Measurements from ENCODE around the gene FOXD4L1. TPM values are rescaled to one million over a fixed set of nuclear protein-coding genes. Genes with fewer than 3 reads are reported as not detected.
"Not testable (repeated sequence)": the region's sequence is repeated elsewhere in the genome, so short reads cannot be mapped to it uniquely, and the experiment has no call there.

Gene FOXD4L1
- 0.08 and 0.24 TPM in 2 replicates for polyA plus RNA-seq (2014; cell fraction: cytosol; rRNA removed)
- 0.24 and 1.2 TPM in 2 replicates for polyA plus RNA-seq (2014; cell fraction: nucleus; rRNA removed)

GRCh38 chr2:113498365-113498764 lies at the start of gene FOXD4L1:
TSS of gene FOXD4L1 (plus strand) at chr2:113498665. CDS start at chr2:113499257, 592 bp downstream.
- not testable (repeated sequence) for DNase-seq (ENCODE audit: low spot score)

DNA sequence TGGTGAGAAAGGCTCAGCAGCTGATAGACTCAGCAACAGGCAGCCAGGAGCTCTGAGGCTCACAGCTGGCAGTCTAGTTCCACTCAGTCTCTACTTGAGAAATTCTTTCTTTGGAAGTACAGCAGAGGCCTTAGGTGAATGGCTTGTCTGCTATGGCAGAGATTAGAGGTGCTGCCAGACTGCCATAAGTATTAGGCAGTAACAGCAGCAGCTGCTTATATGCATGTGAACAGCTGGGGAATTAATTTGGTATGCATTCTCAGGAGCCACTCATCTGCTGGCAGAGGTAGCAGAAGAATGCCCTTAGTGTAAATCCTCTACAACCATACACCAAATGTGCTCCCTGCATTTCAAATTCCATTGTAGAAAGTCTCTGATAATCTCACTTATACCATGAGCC lies 32.7 kb upstream of the FOXD4L1 start:
- not testable (repeated sequence) for DNase-seq (ENCODE audit: low spot score)

GRCh38 chr2:113476688-113477368 lies 21.6 kb upstream of the FOXD4L1 start:
- not testable (repeated sequence) for DNase-seq (ENCODE audit: low spot score)

DNA sequence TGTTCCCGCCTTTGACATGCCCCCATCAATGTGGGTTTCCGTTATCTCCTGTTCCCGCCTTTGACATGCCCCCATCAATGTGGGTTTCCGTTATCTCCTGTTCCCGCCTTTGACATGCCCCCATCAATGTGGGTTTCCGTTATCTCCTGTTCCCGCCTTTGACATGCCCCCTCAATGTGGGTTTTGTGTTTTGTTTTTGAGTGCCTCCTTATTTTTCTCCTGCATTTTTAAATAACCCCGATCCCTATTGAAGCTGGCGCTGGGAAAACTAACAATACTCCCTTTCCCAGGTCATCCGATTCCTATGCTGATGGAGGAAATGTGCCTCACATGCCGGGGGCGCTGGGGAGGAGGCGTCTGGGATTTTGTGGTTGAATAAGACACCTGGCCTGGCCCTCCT lies 1.9 kb upstream of the FOXD4L1 start:
- not testable (repeated sequence) for DNase-seq (ENCODE audit: low spot score)

DNA sequence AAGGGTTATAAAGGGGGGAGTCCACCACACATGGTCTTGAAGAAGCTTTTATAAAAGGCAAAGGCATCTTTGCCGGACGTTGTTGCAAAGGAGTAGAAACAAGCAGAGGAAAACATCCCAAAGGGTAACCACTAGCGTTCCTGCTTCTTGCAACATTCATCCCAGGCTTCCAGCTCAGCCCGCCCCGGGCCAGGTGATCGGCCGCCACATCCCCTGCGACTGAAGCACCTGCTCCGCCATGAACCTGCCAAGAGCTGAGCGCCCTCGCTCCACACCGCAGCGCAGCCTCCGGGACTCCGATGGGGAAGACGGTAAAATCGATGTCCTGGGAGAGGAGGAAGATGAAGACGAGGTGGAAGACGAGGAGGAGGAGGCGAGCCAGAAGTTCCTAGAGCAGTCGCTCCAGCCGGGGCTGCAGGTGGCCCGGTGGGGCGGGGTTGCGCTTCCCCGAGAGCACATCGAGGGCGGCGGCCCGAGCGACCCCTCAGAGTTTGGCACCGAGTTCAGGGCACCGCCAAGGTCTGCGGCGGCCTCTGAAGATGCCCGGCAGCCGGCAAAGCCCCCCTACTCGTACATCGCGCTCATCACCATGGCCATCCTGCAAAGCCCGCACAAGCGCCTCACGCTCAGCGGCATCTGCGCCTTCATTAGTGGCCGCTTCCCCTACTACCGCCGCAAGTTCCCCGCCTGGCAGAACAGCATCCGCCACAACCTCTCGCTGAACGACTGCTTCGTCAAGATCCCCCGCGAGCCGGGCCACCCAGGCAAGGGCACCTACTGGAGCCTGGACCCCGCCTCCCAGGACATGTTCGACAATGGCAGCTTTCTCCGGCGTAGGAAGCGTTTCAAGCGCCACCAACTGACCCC lies 787 bp downstream of the FOXD4L1 start:
- DNase-seq (ENCODE audit: low spot score): not testable (repeated sequence)

DNA sequence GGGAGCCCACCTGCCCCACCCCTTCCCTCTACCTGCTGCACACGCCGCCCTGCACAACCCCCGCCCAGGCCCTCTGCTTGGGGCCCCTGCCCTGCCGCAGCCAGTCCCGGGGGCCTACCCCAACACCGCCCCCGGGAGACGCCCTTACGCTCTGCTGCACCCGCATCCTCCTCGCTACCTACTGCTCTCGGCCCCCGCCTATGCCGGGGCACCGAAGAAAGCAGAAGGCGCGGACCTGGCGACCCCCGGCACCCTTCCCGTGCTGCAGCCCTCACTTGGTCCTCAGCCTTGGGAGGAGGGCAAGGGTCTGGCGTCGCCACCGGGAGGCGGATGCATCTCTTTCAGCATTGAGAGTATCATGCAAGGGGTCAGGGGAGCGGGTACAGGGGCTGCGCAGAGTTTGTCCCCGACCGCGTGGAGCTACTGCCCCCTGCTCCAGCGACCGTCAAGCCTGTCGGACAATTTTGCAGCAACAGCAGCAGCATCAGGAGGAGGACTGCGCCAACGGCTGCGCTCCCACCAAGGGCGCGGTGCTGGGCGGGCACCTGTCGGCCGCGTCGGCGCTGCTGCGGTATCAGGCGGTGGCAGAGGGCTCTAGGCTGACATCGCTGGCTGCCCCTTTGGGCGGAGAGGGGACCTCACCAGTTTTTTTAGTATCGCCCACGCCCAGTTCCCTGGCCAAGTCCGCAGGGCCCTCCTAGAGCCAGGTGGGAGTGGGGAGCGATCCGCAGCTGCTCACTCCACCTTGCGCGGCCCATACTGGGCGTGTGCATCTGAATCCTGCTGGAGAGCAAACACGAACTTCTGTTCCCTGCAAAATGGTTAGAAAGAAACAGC lies 1.6 kb downstream of the FOXD4L1 start:
- DNase-seq (ENCODE audit: low spot score): not testable (repeated sequence)

DNA sequence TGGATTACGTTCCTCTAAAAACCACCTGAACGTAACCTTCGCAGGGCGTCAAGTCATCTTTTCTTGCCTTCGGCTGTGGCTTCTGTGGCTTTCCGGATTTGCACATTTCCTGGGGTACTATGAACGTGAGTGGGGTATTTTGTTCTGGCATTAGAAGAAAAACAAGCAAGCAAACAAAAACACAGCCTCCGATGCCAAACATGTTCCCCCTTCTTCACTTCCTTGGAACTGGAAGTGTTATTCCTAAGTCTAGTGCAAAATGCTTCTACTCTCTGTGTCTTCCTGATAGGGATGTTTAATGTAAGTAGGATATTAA lies 2.2 kb downstream of the FOXD4L1 start:
- not testable (repeated sequence) for DNase-seq (ENCODE audit: low spot score)

DNA sequence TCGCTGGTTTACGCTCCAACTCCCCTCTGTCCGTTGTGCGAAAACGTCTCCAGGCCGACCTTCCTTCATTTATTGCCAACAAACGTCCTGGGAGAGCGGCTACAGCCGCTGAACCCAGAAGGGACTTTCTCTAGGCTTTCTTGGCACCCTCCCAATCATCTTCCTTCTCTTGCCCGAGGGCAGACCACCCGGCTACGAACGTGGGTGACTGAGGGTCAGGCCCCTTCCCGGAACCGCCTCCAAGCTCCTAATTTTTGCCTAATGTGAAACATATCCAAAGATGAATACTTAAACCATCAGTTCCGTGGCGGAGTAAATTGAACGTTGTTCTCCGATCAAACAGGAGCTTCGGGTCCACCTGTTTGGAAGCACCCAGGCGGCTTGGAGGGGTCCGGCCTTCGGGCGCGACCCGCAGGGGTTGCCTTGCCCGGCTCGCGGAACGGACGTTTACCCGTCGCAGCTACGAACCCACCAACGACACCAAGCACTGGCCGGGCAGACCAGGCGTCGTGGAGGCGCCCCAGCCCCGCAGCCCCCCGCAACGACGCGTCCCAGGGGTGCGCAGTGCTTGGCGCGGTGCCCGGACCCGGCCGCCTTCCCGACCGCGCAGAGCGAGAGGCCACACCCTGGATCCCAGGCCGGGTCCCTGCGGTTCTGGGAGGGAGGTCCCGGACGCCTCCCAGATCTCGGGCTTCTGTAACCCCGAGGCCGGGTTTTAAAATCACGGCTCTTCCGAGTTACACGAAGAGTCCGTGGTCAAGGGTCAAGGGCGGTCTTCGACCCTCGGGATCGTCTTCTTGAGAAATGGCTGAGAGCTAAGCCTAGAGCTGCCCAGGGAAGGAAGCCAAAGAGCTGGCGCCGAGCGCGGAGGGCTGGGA lies 4.0 kb downstream of the FOXD4L1 start:
- DNase-seq (ENCODE audit: low spot score): not testable (repeated sequence)

DNA sequence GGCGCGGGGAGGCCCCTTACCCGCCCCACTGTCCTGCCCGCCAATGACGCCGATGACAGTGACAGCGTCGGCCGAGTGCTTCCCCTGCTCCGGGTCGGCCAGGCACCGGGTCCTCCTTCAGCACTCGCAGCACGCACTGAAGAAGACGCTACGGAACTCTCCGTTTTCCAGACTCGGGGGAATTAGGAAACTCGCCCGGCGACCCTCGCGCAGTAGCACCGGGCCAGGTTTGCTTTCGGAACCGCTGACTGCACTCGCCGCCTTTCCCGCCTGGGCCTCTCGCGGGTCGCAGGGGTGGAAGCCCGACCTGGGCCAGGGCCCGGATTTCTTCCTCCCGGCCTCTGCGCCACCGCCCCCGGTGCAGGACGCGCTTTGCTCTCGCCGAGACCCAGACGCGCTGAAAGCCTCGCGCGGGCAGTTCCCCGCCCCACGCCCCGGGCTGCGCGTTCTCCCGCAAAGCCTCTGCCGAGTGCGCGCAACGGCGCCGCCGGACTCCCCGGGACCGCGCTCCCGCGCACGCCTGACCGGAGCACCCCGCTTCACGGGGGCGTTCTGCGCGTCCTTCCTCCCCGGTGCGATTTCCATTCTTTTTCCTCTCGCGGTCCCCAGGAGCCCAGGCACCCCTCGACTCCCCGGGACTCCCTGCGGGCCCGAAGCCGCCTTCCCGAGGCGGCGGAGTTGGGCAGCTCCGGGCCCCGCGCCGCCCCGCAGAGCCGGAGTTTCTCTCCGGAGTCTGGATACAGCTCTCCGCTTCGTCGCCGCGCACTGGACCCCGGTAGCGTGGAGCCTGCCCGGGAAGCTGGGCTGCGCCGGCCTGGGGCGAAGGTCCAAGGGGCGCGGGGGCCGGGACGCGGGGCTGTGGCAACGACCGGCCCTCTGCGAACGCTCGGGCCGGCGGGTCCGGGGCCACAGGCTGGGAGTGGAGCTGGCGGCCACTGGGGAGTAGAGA lies 4.9 kb downstream of the FOXD4L1 start:
- peak; percentile 32 for DNase-seq (ENCODE audit: low spot score)

GRCh38 chr2:113504081-113504480 lies 5.6 kb downstream of the FOXD4L1 start:
- DNase-seq (ENCODE audit: low spot score): not testable (repeated sequence)

GRCh38 chr2:113507394-113508140 lies 9.1 kb downstream of the FOXD4L1 start:
- DNase-seq (ENCODE audit: low spot score): not testable (repeated sequence)

GRCh38 chr2:113508187-113508586 lies 9.7 kb downstream of the FOXD4L1 start:
- DNase-seq (ENCODE audit: low spot score): not testable (repeated sequence)

DNA sequence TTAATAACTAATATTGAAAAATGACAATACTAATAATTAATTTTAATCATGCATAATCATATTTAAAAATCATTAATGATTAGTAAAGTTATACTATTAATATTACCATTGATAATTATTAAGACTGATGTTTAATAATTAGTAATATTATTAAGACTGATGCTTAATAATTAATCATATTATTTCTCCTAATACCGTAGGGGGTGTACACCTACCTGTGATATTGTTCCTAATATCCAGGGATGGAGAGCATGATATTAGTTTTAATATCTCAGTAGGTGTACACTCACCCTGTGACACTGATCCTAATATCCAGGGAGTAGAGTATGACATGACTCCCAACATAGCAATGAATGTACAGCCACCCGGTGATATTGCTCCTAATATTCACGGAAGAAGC lies 12.4 kb downstream of the FOXD4L1 start:
- not testable (repeated sequence) for DNase-seq (ENCODE audit: low spot score)

DNA sequence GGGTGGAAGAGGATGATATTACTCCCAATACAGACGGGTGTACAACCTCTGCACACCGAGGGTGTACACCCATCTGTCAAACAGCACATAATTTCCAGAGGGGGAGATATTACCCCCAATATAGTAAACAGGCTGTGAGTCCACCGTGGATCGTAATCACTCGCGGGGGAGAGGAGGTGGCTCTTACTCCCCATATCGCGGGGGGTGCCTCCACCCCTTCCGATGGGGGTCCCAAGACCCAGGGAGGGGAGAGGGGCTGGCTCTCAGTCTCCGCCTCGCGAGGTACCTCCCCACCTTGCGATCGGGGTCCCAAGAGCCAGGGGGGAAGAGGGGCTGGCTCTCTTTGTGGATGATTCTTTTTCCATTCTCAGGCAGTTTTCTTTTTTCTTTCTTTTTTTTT lies 13.4 kb downstream of the FOXD4L1 start:
- DNase-seq (ENCODE audit: low spot score): not testable (repeated sequence)

DNA sequence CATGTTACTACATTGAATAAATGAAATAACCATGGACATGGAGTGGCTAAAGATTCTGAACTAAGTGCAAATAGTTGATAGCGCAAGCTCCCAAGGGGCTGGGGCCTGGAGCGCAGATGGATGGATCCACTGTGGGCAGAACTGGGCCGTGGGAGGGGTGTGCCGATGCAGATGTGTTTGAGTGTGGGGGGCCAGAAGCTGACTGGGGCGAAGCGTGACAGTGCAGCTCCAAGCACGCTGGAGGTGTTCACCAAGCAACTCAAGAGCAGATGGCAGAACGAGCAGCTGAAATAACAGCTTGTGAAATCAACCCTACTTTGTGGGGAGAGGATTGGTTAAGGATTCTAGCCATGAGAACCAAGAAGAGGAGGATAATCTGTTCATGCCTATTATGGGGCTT lies 17.0 kb downstream of the FOXD4L1 start:
- not testable (repeated sequence) for DNase-seq (ENCODE audit: low spot score)

- DNase-seq (ENCODE audit: low spot score): not testable (repeated sequence)
These were observed 17.5 kb downstream of the FOXD4L1 start for GRCh38 chr2:113515995-113516394.

DNA sequence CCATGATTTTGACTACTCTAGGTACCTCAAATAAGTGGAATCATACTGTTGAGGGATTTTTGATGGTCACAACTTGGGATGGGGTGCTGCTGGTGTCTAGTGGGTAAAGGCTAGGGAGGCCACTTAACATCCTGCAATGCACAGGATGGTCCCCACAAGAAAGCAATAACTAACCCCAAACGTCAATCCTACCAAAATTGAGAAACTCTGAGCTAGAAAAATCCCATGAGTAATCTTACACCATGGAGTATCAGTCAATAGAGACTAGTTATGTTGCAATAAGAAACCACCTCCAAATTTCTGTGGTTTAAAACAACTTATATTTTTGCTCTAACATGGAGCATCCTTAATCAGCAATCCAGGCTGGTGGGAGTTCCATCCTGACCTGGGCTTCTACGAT lies 18.6 kb downstream of the FOXD4L1 start:
- DNase-seq (ENCODE audit: low spot score): not testable (repeated sequence)

- DNase-seq (ENCODE audit: low spot score): not testable (repeated sequence)
These were observed 22.4 kb downstream of the FOXD4L1 start for GRCh38 chr2:113520837-113521236.

GRCh38 chr2:113521492-113521891 lies 23.0 kb downstream of the FOXD4L1 start:
- DNase-seq (ENCODE audit: low spot score): not testable (repeated sequence)

Data from SK-N-DZ (cell line).